Measurements from ENCODE around the gene SFPQ.
"Not testable (repeated sequence)": the region's sequence is repeated elsewhere in the genome, so short reads cannot be mapped to it uniquely, and the experiment has no call there.

SFPQ gene

GRCh38 chr1:35192853-35193664 lies at the start of gene SFPQ:
Gene SFPQ (minus strand): TSS chr1:35193145. CDS start chr1:35193049, 96 bp downstream.
- DNase-seq = peak; percentile 99

GRCh38 chr1:35236772-35237171 lies 43.8 kb upstream of the SFPQ start:
- DNase-seq = not testable (repeated sequence)

GRCh38 chr1:35231287-35231686 lies 38.3 kb upstream of the SFPQ start:
- DNase-seq = no peak

- DNase-seq = no peak
Measured at GRCh38 chr1:35229587-35230360, 36.8 kb upstream of the SFPQ start.

GRCh38 chr1:35226546-35226945 lies 33.6 kb upstream of the SFPQ start:
- no peak for DNase-seq

- DNase-seq = no peak
Measured at GRCh38 chr1:35223084-35223630, 30.2 kb upstream of the SFPQ start.

- no peak for DNase-seq
Measured at GRCh38 chr1:35222322-35223083, 29.6 kb upstream of the SFPQ start.

- peak; percentile 37 for DNase-seq
Measured at GRCh38 chr1:35220976-35221375, 28.0 kb upstream of the SFPQ start.

GRCh38 chr1:35215346-35215745 lies 22.4 kb upstream of the SFPQ start:
- no peak for DNase-seq

GRCh38 chr1:35211120-35211414 lies 18.1 kb upstream of the SFPQ start:
- DNase-seq = no peak

- DNase-seq = no peak
Measured at GRCh38 chr1:35210321-35211119, 17.6 kb upstream of the SFPQ start.

GRCh38 chr1:35203295-35203694 lies 10.3 kb upstream of the SFPQ start:
- no peak for DNase-seq

GRCh38 chr1:35202048-35202719 lies 9.2 kb upstream of the SFPQ start:
- DNase-seq = peak; percentile 82

GRCh38 chr1:35201631-35202030 lies 8.7 kb upstream of the SFPQ start:
- DNase-seq = no peak

GRCh38 chr1:35192056-35192852 lies 691 bp downstream of the SFPQ start:
- peak; percentile 91 for DNase-seq

GRCh38 chr1:35191429-35192055 lies 1.4 kb downstream of the SFPQ start:
- no peak for DNase-seq

- DNase-seq = no peak
Measured at GRCh38 chr1:35190784-35191183, 2.2 kb downstream of the SFPQ start.

GRCh38 chr1:35188578-35189392 lies 4.2 kb downstream of the SFPQ start:
- no peak for DNase-seq

- DNase-seq = no peak
Measured at GRCh38 chr1:35187816-35188342, 5.1 kb downstream of the SFPQ start.
